Activated CD4-positive, alpha-beta memory T cell treated with anti-CD3 and anti-CD28 coated beads, Interleukin-2, amount 10 ng/mL, durations not matched to agents 7 days and 5 days (primary cell): ENCODE measurements around the gene KCNK6. TPM values are rescaled to one million over a fixed set of nuclear protein-coding genes. Genes with fewer than 3 reads are reported as not detected.

ENCODE experiments used
- CTCF ChIA-PET: fragments of 350-600 bp; sonication (Branson Sonifier 250); formaldehyde crosslinking; loops from one replicate; lab custom pipeline; 2021; ENCODE audit warnings: antibody characterized with exemption, inconsistent platforms; lab: Charles Lee
- POLR2A ChIA-PET: fragments of 350-600 bp; sonication (Branson Sonifier 250); formaldehyde crosslinking; loops from one replicate; lab custom pipeline; 2021; ENCODE audit warnings: antibody characterized with exemption; lab: Charles Lee
- DNase-seq: peaks from one replicate; pipeline ENCODE4 v3.0.0-alpha.2; 2020
- H3K27ac Mint-ChIP-seq: one replicate; pipeline ENCODE4 v1.8.0; 2021; ENCODE audit warnings: mild to moderate bottlenecking, mixed read lengths
- H3K27me3 Mint-ChIP-seq: one replicate; pipeline ENCODE4 v1.8.0; 2021; ENCODE audit warnings: mixed read lengths
- H3K36me3 Mint-ChIP-seq: one replicate; pipeline ENCODE4 v1.8.0; 2021; ENCODE audit warnings: low read depth, mixed read lengths
- H3K4me1 Mint-ChIP-seq: one replicate; pipeline ENCODE4 v1.8.0; 2021; ENCODE audit warnings: mixed read lengths
- H3K4me3 Mint-ChIP-seq: one replicate; pipeline ENCODE4 v1.8.0; 2021; ENCODE audit warnings: mild to moderate bottlenecking, mixed read lengths
- H3K9me3 Mint-ChIP-seq: one replicate; pipeline ENCODE4 v1.8.0; 2021; ENCODE audit warnings: mixed read lengths
- total RNA-seq, 2 experiments: library from RNA; stranded (reverse); gene quantifications; one replicate each; pipeline ENCODE4 v1.2.3, GENCODE V29; 2021

KCNK6 gene
- total RNA-seq, 2 experiments from 2014 or later: 14.3 to 14.4 TPM

GRCh38 chr19:38284422-38284821, 35.2 kb upstream of the KCNK6 start:
- ChIA-PET CTCF (interaction anchor here (1.3 kb wide), 1 partner anchor 40 kb away, joined by 3 read pairs; no protein-coding TSS in a partner anchor), POLR2A (no interaction called here)
- Mint-ChIP-seq H3K9me3 (no peaks in the 10 kb centered on the region), H3K36me3 (no peaks in the 10 kb centered on the region), H3K4me3 (no peak overlapping the region), H3K27me3 (no peaks in the 10 kb centered on the region), H3K4me1 (peaks cover 9% of the 10 kb centered on the region), H3K27ac (no peak overlapping the region)
- no peak for DNase-seq

- H3K4me1 Mint-ChIP-seq: peaks cover 9% of the 10 kb centered on the region
- no peak overlapping the region for H3K27ac Mint-ChIP-seq
- ChIA-PET POLR2A (no interaction called here), CTCF (no interaction called here)
- H3K4me3 Mint-ChIP-seq: no peak overlapping the region
- H3K27me3 Mint-ChIP-seq: no peaks in the 10 kb centered on the region
- H3K9me3 Mint-ChIP-seq: no peaks in the 10 kb centered on the region
- no peak for DNase-seq
- no peaks in the 10 kb centered on the region for H3K36me3 Mint-ChIP-seq
These were observed 34.1 kb upstream of the KCNK6 start for GRCh38 chr19:38285567-38285966.

GRCh38 chr19:38287604-38288003, 32.0 kb upstream of the KCNK6 start:
- no peaks in the 10 kb centered on the region for H3K9me3 Mint-ChIP-seq
- no peak overlapping the region for H3K27ac Mint-ChIP-seq
- no peaks in the 10 kb centered on the region for H3K4me1 Mint-ChIP-seq
- CTCF ChIA-PET: no interaction called here
- DNase-seq: no peak
- H3K27me3 Mint-ChIP-seq: no peaks in the 10 kb centered on the region
- POLR2A ChIA-PET: no interaction called here
- no peaks in the 10 kb centered on the region for H3K36me3 Mint-ChIP-seq
- H3K4me3 Mint-ChIP-seq: no peak overlapping the region

GRCh38 chr19:38288123-38288855, 31.4 kb upstream of the KCNK6 start:
- CTCF ChIA-PET: no interaction called here

GRCh38 chr19:38289955-38290354, 29.7 kb upstream of the KCNK6 start:
- H3K4me1 Mint-ChIP-seq: no peaks in the 10 kb centered on the region
- H3K36me3 Mint-ChIP-seq: no peaks in the 10 kb centered on the region
- H3K9me3 Mint-ChIP-seq: no peaks in the 10 kb centered on the region
- DNase-seq: no peak
- H3K4me3 Mint-ChIP-seq: no peak overlapping the region
- ChIA-PET POLR2A (no interaction called here), CTCF (no interaction called here)
- no peak overlapping the region for H3K27ac Mint-ChIP-seq
- no peaks in the 10 kb centered on the region for H3K27me3 Mint-ChIP-seq

More at GRCh38 chr19:38288123-38288855, 31.4 kb upstream of the KCNK6 start:
- no peak overlapping the region for H3K27ac Mint-ChIP-seq
- DNase-seq: no peak
- no peaks in the 10 kb centered on the region for H3K4me1 Mint-ChIP-seq
- no peaks in the 10 kb centered on the region for H3K36me3 Mint-ChIP-seq
- POLR2A ChIA-PET: no interaction called here
- no peak overlapping the region for H3K4me3 Mint-ChIP-seq
- no peaks in the 10 kb centered on the region for H3K9me3 Mint-ChIP-seq
- H3K27me3 Mint-ChIP-seq: no peaks in the 10 kb centered on the region

GRCh38 chr19:38290631-38291147, 29.0 kb upstream of the KCNK6 start:
- no peaks in the 10 kb centered on the region for H3K27me3 Mint-ChIP-seq
- ChIA-PET POLR2A (no interaction called here), CTCF (no interaction called here)
- no peak for DNase-seq
- no peak overlapping the region for H3K4me3 Mint-ChIP-seq
- no peaks in the 10 kb centered on the region for H3K4me1 Mint-ChIP-seq
- no peaks in the 10 kb centered on the region for H3K9me3 Mint-ChIP-seq
- H3K36me3 Mint-ChIP-seq: no peaks in the 10 kb centered on the region
- H3K27ac Mint-ChIP-seq: no peak overlapping the region

GRCh38 chr19:38291855-38292254, 27.8 kb upstream of the KCNK6 start:
- CTCF ChIA-PET: no interaction called here
- DNase-seq: no peak
- Mint-ChIP-seq H3K27ac (no peak overlapping the region), H3K27me3 (no peaks in the 10 kb centered on the region), H3K4me3 (no peak overlapping the region), H3K9me3 (no peaks in the 10 kb centered on the region), H3K4me1 (no peaks in the 10 kb centered on the region), H3K36me3 (no peaks in the 10 kb centered on the region)
- POLR2A ChIA-PET: no interaction called here

GRCh38 chr19:38293281-38293680, 26.4 kb upstream of the KCNK6 start:
- H3K27ac Mint-ChIP-seq: no peak overlapping the region
- no peak overlapping the region for H3K4me3 Mint-ChIP-seq
- H3K9me3 Mint-ChIP-seq: no peaks in the 10 kb centered on the region
- H3K4me1 Mint-ChIP-seq: no peaks in the 10 kb centered on the region
- ChIA-PET POLR2A (no interaction called here), CTCF (no interaction called here)
- no peak for DNase-seq
- H3K36me3 Mint-ChIP-seq: no peaks in the 10 kb centered on the region
- H3K27me3 Mint-ChIP-seq: no peaks in the 10 kb centered on the region

GRCh38 chr19:38294090-38294489, 25.6 kb upstream of the KCNK6 start:
- no peaks in the 10 kb centered on the region for H3K27me3 Mint-ChIP-seq

GRCh38 chr19:38298821-38299680, 20.6 kb upstream of the KCNK6 start:
- no peaks in the 10 kb centered on the region for H3K27me3 Mint-ChIP-seq
- no peaks in the 10 kb centered on the region for H3K36me3 Mint-ChIP-seq
- no peak overlapping the region for H3K27ac Mint-ChIP-seq
- DNase-seq: no peak
- POLR2A ChIA-PET: no interaction called here
- H3K9me3 Mint-ChIP-seq: no peaks in the 10 kb centered on the region
- H3K4me3 Mint-ChIP-seq: no peak overlapping the region
- H3K4me1 Mint-ChIP-seq: peaks cover 3% of the 10 kb centered on the region
- CTCF ChIA-PET: interaction anchor here (0.7 kb wide), 1 partner anchor 907 kb away, joined by 4 read pairs; no protein-coding TSS in a partner anchor

More at GRCh38 chr19:38294090-38294489, 25.6 kb upstream of the KCNK6 start:
- Mint-ChIP-seq H3K27ac (no peak overlapping the region), H3K4me1 (no peaks in the 10 kb centered on the region), H3K36me3 (no peaks in the 10 kb centered on the region), H3K4me3 (no peak overlapping the region), H3K9me3 (no peaks in the 10 kb centered on the region)
- POLR2A ChIA-PET: no interaction called here
- no peak for DNase-seq
- CTCF ChIA-PET: no interaction called here

- POLR2A ChIA-PET: interaction anchor here (0.7 kb wide), 1 partner anchor 71 kb away, joined by 3 read pairs; the partner anchor contains the start of gene PSMD8
- no peak for DNase-seq
- no peaks in the 10 kb centered on the region for H3K9me3 Mint-ChIP-seq
- no peaks in the 10 kb centered on the region for H3K27me3 Mint-ChIP-seq
- H3K4me3 Mint-ChIP-seq: no peak within 1 kb of the TSS
- H3K36me3 Mint-ChIP-seq: peaks cover 15% of the 10 kb centered on the region
- H3K4me1 Mint-ChIP-seq: peaks cover 4% of the 10 kb centered on the region
- CTCF ChIA-PET: no interaction called here
- no peak within 1 kb of the TSS for H3K27ac Mint-ChIP-seq
These were observed 15.9 kb upstream of the KCNK6 start, which contains the start of gene C19orf33 for GRCh38 chr19:38303517-38304351. C19orf33 (plus strand) TSS chr19:38304251; CDS start chr19:38304262, 11 bp downstream.

- no peaks in the 10 kb centered on the region for H3K27me3 Mint-ChIP-seq
- H3K27ac Mint-ChIP-seq: no peak overlapping the region
- DNase-seq: no peak
- H3K9me3 Mint-ChIP-seq: no peaks in the 10 kb centered on the region
- H3K36me3 Mint-ChIP-seq: peaks cover 15% of the 10 kb centered on the region
- H3K4me1 Mint-ChIP-seq: peaks cover 4% of the 10 kb centered on the region
- ChIA-PET CTCF (no interaction called here), POLR2A (no interaction called here)
- no peak overlapping the region for H3K4me3 Mint-ChIP-seq
These were observed 15.2 kb upstream of the KCNK6 start for GRCh38 chr19:38304352-38304865.
